Activated naive CD8-positive, alpha-beta T cell (primary cell): ENCODE data around the gene RBKS.
"Not testable (repeated sequence)": the region's sequence is repeated elsewhere in the genome, so short reads cannot be mapped to it uniquely, and the experiment has no call there.

ENCODE experiments used
- H3K27ac Mint-ChIP-seq: one replicate; pipeline ENCODE4 v1.8.0; 2021; ENCODE audit warnings: mixed read lengths
- H3K27me3 Mint-ChIP-seq: one replicate; pipeline ENCODE4 v1.8.0; 2021; ENCODE audit warnings: mixed read lengths
- H3K36me3 Mint-ChIP-seq: one replicate; pipeline ENCODE4 v1.8.0; 2021; ENCODE audit warnings: mixed read lengths
- H3K4me1 Mint-ChIP-seq: one replicate; pipeline ENCODE4 v1.8.0; 2021; ENCODE audit warnings: low read depth, mixed read lengths
- H3K4me3 Mint-ChIP-seq: one replicate; pipeline ENCODE4 v1.8.0; 2021; ENCODE audit warnings: mild to moderate bottlenecking, mixed read lengths
- H3K9me3 Mint-ChIP-seq: one replicate; pipeline ENCODE4 v1.8.0; 2021; ENCODE audit warnings: low read depth, mixed read lengths

Gene RBKS

GRCh38 chr2:27890924-27891672 is 911 bp upstream of the RBKS start:
- Mint-ChIP-seq H3K4me1 (peaks cover 59% of the 10 kb centered on the region), H3K27ac (peak overlapping the region; percentile 99), H3K4me3 (peak overlapping the region; percentile 97)

GRCh38 chr2:27889774-27890145 is 427 bp downstream of the RBKS start:
- H3K27me3 Mint-ChIP-seq, result no peaks in the 10 kb centered on the region
- peaks cover 6% of the 10 kb centered on the region for H3K36me3 Mint-ChIP-seq
- H3K4me1 Mint-ChIP-seq, result peaks cover 58% of the 10 kb centered on the region
- H3K27ac Mint-ChIP-seq, result peak overlapping the region; percentile 99
- H3K9me3 Mint-ChIP-seq, result no peaks in the 10 kb centered on the region
- H3K4me3 Mint-ChIP-seq, result peak overlapping the region; percentile 97

More at GRCh38 chr2:27890924-27891672, 911 bp upstream of the RBKS start:
- Mint-ChIP-seq H3K27me3 (no peaks in the 10 kb centered on the region), H3K9me3 (no peaks in the 10 kb centered on the region), H3K36me3 (peaks cover 14% of the 10 kb centered on the region)

- Mint-ChIP-seq H3K27ac (peak overlapping the region; percentile 46), H3K36me3 (peaks cover 2% of the 10 kb centered on the region), H3K4me3 (peak overlapping the region; percentile 97), H3K4me1 (peaks cover 49% of the 10 kb centered on the region), H3K27me3 (no peaks in the 10 kb centered on the region), H3K9me3 (no peaks in the 10 kb centered on the region)
Observed at GRCh38 chr2:27888790-27889189, 1.4 kb downstream of the RBKS start.

- Mint-ChIP-seq H3K9me3 (no peaks in the 10 kb centered on the region), H3K27ac (no peak overlapping the region), H3K4me3 (no peak overlapping the region), H3K36me3 (peaks cover 2% of the 10 kb centered on the region), H3K4me1 (peaks cover 42% of the 10 kb centered on the region), H3K27me3 (no peaks in the 10 kb centered on the region)
Observed at GRCh38 chr2:27887830-27888229, 2.4 kb downstream of the RBKS start.

GRCh38 chr2:27887111-27887510 is 3.1 kb downstream of the RBKS start:
- Mint-ChIP-seq H3K4me1 (peaks cover 35% of the 10 kb centered on the region), H3K9me3 (peaks cover under 1% of the 10 kb centered on the region), H3K27me3 (no peaks in the 10 kb centered on the region), H3K4me3 (no peak overlapping the region), H3K27ac (no peak overlapping the region), H3K36me3 (peaks cover 2% of the 10 kb centered on the region)

GRCh38 chr2:27886322-27886721 is 3.9 kb downstream of the RBKS start:
- Mint-ChIP-seq H3K27ac (no peak overlapping the region), H3K9me3 (peaks cover 6% of the 10 kb centered on the region), H3K4me3 (no peak overlapping the region), H3K27me3 (no peaks in the 10 kb centered on the region), H3K4me1 (peaks cover 27% of the 10 kb centered on the region), H3K36me3 (peaks cover 4% of the 10 kb centered on the region)

- peaks cover 6% of the 10 kb centered on the region for H3K9me3 Mint-ChIP-seq
- peaks cover 4% of the 10 kb centered on the region for H3K36me3 Mint-ChIP-seq
- no peak overlapping the region for H3K4me3 Mint-ChIP-seq
- peaks cover 22% of the 10 kb centered on the region for H3K4me1 Mint-ChIP-seq
- H3K27ac Mint-ChIP-seq, result no peak overlapping the region
- no peaks in the 10 kb centered on the region for H3K27me3 Mint-ChIP-seq
Observed at GRCh38 chr2:27885661-27886060, 4.5 kb downstream of the RBKS start.

- no peak overlapping the region for H3K27ac Mint-ChIP-seq
- H3K9me3 Mint-ChIP-seq, result peaks cover 6% of the 10 kb centered on the region
- no peaks in the 10 kb centered on the region for H3K27me3 Mint-ChIP-seq
- no peak overlapping the region for H3K4me3 Mint-ChIP-seq
- H3K36me3 Mint-ChIP-seq, result peaks cover 7% of the 10 kb centered on the region
- peaks cover 20% of the 10 kb centered on the region for H3K4me1 Mint-ChIP-seq
Observed at GRCh38 chr2:27885234-27885633, 5.0 kb downstream of the RBKS start.

GRCh38 chr2:27884601-27885000 is 5.6 kb downstream of the RBKS start:
- no peaks in the 10 kb centered on the region for H3K27me3 Mint-ChIP-seq
- peaks cover 14% of the 10 kb centered on the region for H3K4me1 Mint-ChIP-seq
- peaks cover 6% of the 10 kb centered on the region for H3K9me3 Mint-ChIP-seq
- H3K27ac Mint-ChIP-seq, result no peak overlapping the region
- H3K4me3 Mint-ChIP-seq, result no peak overlapping the region
- peaks cover 13% of the 10 kb centered on the region for H3K36me3 Mint-ChIP-seq

- not testable (repeated sequence) for H3K27me3 Mint-ChIP-seq, H3K27ac Mint-ChIP-seq, H3K9me3 Mint-ChIP-seq, H3K4me3 Mint-ChIP-seq, H3K4me1 Mint-ChIP-seq
- H3K36me3 Mint-ChIP-seq, result peaks cover 16% of the 10 kb centered on the region
Observed at GRCh38 chr2:27882584-27882922, 7.6 kb downstream of the RBKS start.

- H3K4me3 Mint-ChIP-seq, H3K27ac Mint-ChIP-seq, H3K27me3 Mint-ChIP-seq, H3K4me1 Mint-ChIP-seq, H3K9me3 Mint-ChIP-seq: not testable (repeated sequence)
- peaks cover 16% of the 10 kb centered on the region for H3K36me3 Mint-ChIP-seq
Observed at GRCh38 chr2:27881815-27882583, 8.2 kb downstream of the RBKS start.

GRCh38 chr2:27878825-27879224 is 11.4 kb downstream of the RBKS start:
- Mint-ChIP-seq H3K36me3 (peaks cover 21% of the 10 kb centered on the region), H3K4me1 (no peaks in the 10 kb centered on the region), H3K9me3 (peaks cover 9% of the 10 kb centered on the region), H3K27me3 (no peaks in the 10 kb centered on the region), H3K27ac (no peak overlapping the region), H3K4me3 (no peak overlapping the region)

- Mint-ChIP-seq H3K36me3 (peaks cover 21% of the 10 kb centered on the region), H3K27ac (no peak overlapping the region), H3K9me3 (peaks cover 3% of the 10 kb centered on the region), H3K27me3 (no peaks in the 10 kb centered on the region), H3K4me1 (no peaks in the 10 kb centered on the region), H3K4me3 (no peak overlapping the region)
Observed at GRCh38 chr2:27875089-27875881, 14.9 kb downstream of the RBKS start.

- H3K4me1 Mint-ChIP-seq, result no peaks in the 10 kb centered on the region
- H3K36me3 Mint-ChIP-seq, result peaks cover 17% of the 10 kb centered on the region
- H3K9me3 Mint-ChIP-seq, result peaks cover 3% of the 10 kb centered on the region
- H3K4me3 Mint-ChIP-seq, result no peak overlapping the region
- H3K27me3 Mint-ChIP-seq, result no peaks in the 10 kb centered on the region
- H3K27ac Mint-ChIP-seq, result no peak overlapping the region
Observed at GRCh38 chr2:27873091-27873490, 17.1 kb downstream of the RBKS start.

GRCh38 chr2:27871802-27872201 is 18.4 kb downstream of the RBKS start:
- H3K4me3 Mint-ChIP-seq, result no peak overlapping the region
- no peak overlapping the region for H3K27ac Mint-ChIP-seq
- peaks cover 17% of the 10 kb centered on the region for H3K36me3 Mint-ChIP-seq
- no peaks in the 10 kb centered on the region for H3K27me3 Mint-ChIP-seq
- no peaks in the 10 kb centered on the region for H3K4me1 Mint-ChIP-seq
- H3K9me3 Mint-ChIP-seq, result peaks cover 3% of the 10 kb centered on the region
